Epithelial cell of esophagus (primary cell): ENCODE data around the gene DNAAF8.

ENCODE experiments used
- DNase-seq: peaks from one replicate; pipeline ENCODE4 v3.0.0; 2010; ENCODE audit warnings: low read depth
- H3K4me3 ChIP-seq: 2 replicates; pipeline ENCODE4 v1.5.1; 2011; ENCODE audit warnings: mild to moderate bottlenecking, low read length, control low read depth
- TF ChIP-seq, protein P1 (sequence below): IDR thresholded peaks from 2 replicates; pipeline ENCODE4 v1.5.1; 2011; ENCODE audit warnings: low read depth, mild to moderate bottlenecking, low read length, control low read depth, inconsistent platforms; ENCODE audit not compliant: insufficient read depth; ENCODE audit errors: missing control alignments

DNAAF8 gene

DNA sequence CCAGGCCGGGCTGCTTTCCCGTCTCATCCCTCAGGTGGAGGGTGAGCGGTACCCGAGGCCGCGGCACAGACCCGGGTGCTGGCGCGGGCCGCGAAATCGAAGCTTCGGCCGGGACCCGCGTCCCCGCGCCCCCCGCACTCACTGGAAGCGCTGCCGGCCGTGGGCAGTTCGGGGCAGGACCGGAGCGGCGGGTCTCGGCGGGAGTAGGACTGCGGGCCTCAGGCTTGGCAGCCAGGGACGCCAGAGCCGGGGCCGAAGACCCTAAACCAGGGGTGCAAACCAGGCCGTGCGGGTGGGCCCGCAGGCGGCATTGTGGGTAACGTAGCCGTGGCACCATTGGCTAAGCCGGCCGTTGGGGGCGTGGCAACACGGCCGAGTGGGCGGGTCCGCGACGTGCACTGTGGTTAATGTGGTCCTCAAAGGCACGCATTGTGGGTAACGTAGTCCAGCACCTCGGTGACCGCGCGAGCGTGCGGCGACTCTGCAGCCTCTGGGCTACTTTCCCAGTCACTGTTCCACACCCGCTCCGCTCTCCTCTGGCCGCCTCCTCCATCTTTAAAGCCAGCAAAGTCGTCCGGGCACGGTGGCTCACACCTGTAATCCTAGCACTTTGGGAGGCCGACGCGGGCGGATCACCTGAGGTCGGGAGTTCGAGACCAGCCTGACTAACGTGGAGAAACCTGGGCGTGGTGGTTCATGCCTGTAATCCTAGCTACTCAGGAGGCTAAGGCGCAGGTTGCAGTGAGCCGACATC lies 32.7 kb downstream of the DNAAF8 start, which contains the start of gene ZNF500:
Gene ZNF500, minus strand, starts transcription at position 288 of the 754 bp plus-strand sequence. CDS start 1,184 bp downstream, outside the sequence.
- peak within 1 kb of the TSS; percentile 86 for H3K4me3 ChIP-seq
- TF ChIP-seq, protein P1, sequence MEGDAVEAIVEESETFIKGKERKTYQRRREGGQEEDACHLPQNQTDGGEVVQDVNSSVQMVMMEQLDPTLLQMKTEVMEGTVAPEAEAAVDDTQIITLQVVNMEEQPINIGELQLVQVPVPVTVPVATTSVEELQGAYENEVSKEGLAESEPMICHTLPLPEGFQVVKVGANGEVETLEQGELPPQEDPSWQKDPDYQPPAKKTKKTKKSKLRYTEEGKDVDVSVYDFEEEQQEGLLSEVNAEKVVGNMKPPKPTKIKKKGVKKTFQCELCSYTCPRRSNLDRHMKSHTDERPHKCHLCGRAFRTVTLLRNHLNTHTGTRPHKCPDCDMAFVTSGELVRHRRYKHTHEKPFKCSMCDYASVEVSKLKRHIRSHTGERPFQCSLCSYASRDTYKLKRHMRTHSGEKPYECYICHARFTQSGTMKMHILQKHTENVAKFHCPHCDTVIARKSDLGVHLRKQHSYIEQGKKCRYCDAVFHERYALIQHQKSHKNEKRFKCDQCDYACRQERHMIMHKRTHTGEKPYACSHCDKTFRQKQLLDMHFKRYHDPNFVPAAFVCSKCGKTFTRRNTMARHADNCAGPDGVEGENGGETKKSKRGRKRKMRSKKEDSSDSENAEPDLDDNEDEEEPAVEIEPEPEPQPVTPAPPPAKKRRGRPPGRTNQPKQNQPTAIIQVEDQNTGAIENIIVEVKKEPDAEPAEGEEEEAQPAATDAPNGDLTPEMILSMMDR: no peak
- DNase-seq: peak; percentile 97

DNA sequence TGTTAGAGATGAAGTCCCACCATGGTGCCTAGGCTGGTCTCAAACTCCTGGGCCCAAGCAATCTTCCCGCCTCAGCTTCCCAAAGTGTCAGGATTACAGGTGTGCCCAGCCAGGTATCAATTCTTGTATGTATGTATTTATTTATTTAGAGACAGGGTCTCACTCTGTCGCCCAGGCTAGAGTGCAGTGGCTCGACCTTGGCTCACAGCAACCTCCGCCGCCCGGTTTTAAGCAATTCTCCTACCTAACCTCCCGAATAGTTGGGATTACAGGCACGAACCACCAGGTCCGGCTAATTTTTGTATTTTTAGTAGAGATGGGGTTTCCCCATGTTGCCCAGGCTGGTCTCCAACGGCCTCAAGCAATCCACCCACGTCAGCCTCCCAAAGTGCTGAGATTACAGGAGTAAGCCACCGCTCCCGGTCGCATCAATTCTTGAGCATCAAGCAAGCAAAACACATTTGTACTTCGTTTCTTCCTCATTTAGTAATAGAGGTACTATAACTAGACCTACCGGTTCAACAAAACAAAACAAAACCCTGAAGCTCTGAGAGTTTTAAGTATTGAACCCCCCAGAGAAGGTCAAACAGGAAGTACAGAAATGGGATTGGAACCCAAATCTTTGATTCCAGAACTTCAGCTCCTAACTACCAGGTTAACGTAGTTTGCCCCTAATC lies 33.7 kb downstream of the DNAAF8 start:
- TF ChIP-seq, protein P1: no peak
- peak overlapping the region; percentile 86 for H3K4me3 ChIP-seq
- peak; percentile 79 for DNase-seq

DNA sequence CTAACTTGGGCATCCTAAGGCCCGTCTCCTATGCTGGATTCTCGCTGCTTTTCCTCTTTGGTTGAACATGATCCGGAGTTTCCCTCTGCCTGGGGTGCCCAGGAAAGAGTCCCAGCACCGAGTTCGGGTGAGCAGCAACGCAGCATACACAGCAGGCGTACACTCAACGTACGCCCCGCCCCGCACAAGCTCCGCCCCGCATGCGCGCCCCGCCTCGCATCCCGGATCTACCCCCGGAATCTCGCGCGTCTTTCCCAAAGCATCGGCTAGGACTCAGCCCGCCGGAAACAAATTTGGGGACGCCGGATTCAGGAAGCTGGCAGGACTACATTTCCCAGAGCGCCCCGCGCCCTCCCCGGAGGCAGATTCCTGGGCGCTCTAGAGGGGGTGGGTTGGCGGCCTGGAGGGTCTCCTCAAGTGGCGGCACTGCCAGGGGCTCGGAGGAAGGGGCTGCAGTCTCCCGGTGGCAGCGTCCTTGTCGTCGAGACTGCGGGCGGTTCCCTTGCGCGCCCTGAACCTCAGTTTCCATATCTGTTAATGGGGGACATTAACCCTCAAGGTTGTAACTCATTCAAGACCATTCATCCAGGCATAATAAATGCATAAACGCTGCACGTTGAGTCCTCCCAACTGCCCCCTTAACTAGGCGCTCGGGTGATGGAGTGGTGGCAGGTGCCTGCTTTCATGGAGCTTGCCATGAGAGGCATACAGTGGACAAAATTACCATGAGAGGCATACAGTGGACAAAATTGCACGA lies 34.4 kb downstream of the DNAAF8 start:
- TF ChIP-seq, protein P1: no peak
- DNase-seq: peak; percentile 98
- peak overlapping the region; percentile 86 for H3K4me3 ChIP-seq

DNA sequence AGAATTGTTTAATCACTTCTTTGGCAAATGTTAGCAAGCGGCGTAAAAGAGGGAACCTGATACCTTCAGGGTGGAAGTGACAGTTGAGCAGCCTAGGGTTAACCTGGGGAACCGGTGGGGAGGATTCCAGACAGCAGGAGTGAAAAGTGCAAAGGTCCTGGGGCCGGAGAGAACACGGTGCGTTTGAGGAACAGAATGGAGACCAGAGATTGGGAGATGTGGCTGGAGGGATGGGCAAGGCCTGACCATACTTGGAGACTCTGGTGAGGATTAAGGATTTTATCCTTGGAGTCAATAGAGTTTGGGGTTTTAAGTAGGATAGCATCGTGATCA lies 34.9 kb downstream of the DNAAF8 start:
- no peak for DNase-seq
- H3K4me3 ChIP-seq: peak overlapping the region; percentile 86
- TF ChIP-seq, protein P1: no peak

DNA sequence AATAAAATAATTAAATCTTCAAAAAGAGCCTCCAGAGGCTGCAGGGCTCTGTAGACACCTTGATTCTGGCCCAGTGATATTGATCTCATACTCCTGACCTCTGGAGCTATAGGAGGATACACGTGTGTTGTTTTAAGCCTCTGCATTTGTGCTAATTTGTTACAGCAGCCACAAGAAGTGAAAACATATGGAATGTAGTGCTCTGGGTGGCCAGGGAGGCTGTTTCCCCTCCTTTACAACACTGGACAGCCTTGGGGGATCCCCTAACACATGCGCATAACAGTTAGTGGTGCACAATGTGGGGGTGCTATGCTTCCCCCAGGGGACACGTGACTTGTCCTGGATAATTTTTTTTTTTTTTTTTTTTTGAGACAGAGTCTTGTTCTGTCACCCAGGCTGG lies 37.3 kb downstream of the DNAAF8 start:
- DNase-seq: no peak
- no peak overlapping the region for H3K4me3 ChIP-seq
- TF ChIP-seq, protein P1: no peak

DNA sequence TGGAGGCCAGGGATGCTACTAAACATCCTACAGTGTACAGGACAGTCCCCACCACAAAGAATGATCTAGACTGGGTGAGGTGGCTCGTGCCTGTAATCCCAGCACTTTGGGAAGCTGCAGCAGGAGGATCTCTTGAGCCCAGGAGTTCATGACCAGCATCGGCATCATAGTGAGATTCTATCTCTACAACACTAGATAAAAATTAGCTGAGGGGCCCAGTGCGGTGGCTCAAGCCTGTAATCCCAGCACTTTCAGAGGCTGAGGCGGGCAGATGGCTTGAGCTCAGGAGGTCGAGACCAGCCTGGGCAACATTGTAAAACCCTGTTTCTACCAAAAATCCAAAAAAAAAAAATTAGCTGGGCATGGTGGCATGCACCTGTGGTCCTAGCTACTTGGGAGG lies 38.0 kb downstream of the DNAAF8 start:
- TF ChIP-seq, protein P1: no peak
- H3K4me3 ChIP-seq: no peak overlapping the region
- no peak for DNase-seq
